ENCODE measurements around the gene GPR85.

GPR85 gene

GRCh38 chr7:113109718-113110117 is 23.1 kb upstream of the GPR85 start:
- no peaks in the 10 kb centered on the region for H3K4me1 ChIP-seq (ENCODE audit: insufficient read depth, low read length)
- no peak overlapping the region for H3K9ac ChIP-seq (ENCODE audit: low read depth, low read length)
- no peaks in the 10 kb centered on the region for H3K27me3 ChIP-seq (ENCODE audit: insufficient read depth, low read length, poor library complexity)
- H3K79me2 ChIP-seq (ENCODE audit: insufficient read depth, low read length) = no peaks in the 10 kb centered on the region
- no peaks in the 10 kb centered on the region for H4K20me1 ChIP-seq (ENCODE audit: insufficient read depth, low read length)
- no peak for ATAC-seq (ENCODE audit: insufficient read depth, low read depth)
- H3K4me3 ChIP-seq (ENCODE audit: low read depth in 1 of 2, low read length in 2 of 2) = no peak overlapping the region
- no peaks in the 10 kb centered on the region for H3K36me3 ChIP-seq (ENCODE audit: insufficient read depth, low read length)
- no peak overlapping the region for H2AFZ ChIP-seq (ENCODE audit: low read depth, low read length)
- H3K4me2 ChIP-seq (ENCODE audit: insufficient read depth, low read length) = no peak overlapping the region
- H3K27ac ChIP-seq (ENCODE audit: low read length) = no peak overlapping the region
- TF ChIP-seq CTCF (IDR thresholded peaks at IDR 0.05; ENCODE audit: borderline replicate concordance, extremely low read depth, low read length, poor library complexity, severe bottlenecking) (no peak), EZH2 (IDR thresholded peaks at IDR 0.05; ENCODE audit: borderline replicate concordance, low read depth, low read length, severe bottlenecking) (no peak)
- DNase-seq = no peak
- H3K9me3 ChIP-seq (ENCODE audit: insufficient read depth, low read length, severe bottlenecking) = no peaks in the 10 kb centered on the region

DNA sequence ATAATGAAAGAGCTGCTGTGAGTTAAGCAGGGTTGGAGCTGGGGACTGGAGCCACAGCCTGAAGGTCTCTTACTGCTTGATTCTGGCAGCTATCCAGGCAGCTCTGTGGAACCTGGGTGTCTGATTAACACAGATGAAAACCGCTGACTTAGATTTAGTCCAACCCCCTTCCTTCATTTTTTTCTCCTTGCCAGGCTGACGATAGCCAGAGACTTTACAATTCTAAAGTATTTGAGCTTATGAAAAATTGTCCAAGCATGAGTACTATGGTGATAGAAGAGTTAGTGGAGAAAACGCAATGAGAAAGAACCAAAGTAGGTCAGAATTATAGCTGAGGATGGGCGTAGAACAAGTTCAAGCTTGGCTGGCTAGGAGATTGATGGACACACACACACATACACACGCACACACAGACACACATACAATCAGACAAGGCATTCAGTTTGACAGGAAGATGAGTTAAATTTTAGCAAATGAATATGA is 13.5 kb upstream of the GPR85 start:
- no peak overlapping the region for H2AFZ ChIP-seq (ENCODE audit: low read depth, low read length)
- no peak overlapping the region for H3K4me2 ChIP-seq (ENCODE audit: insufficient read depth, low read length)
- no peak overlapping the region for H3K27ac ChIP-seq (ENCODE audit: low read length)
- no peak for DNase-seq
- no peaks in the 10 kb centered on the region for H3K36me3 ChIP-seq (ENCODE audit: insufficient read depth, low read length)
- no peak for ATAC-seq (ENCODE audit: insufficient read depth, low read depth)
- H4K20me1 ChIP-seq (ENCODE audit: insufficient read depth, low read length) = no peaks in the 10 kb centered on the region
- no peak overlapping the region for H3K9ac ChIP-seq (ENCODE audit: low read depth, low read length)
- H3K4me1 ChIP-seq (ENCODE audit: insufficient read depth, low read length) = no peaks in the 10 kb centered on the region
- H3K9me3 ChIP-seq (ENCODE audit: insufficient read depth, low read length, severe bottlenecking) = no peaks in the 10 kb centered on the region
- peaks cover 4% of the 10 kb centered on the region for H3K27me3 ChIP-seq (ENCODE audit: insufficient read depth, low read length, poor library complexity)
- H3K79me2 ChIP-seq (ENCODE audit: insufficient read depth, low read length) = no peaks in the 10 kb centered on the region
- TF ChIP-seq CTCF (IDR thresholded peaks at IDR 0.05; ENCODE audit: borderline replicate concordance, extremely low read depth, low read length, poor library complexity, severe bottlenecking) (no peak), EZH2 (IDR thresholded peaks at IDR 0.05; ENCODE audit: borderline replicate concordance, low read depth, low read length, severe bottlenecking) (no peak)
- H3K4me3 ChIP-seq (ENCODE audit: low read depth in 1 of 2, low read length in 2 of 2) = no peak overlapping the region

DNA sequence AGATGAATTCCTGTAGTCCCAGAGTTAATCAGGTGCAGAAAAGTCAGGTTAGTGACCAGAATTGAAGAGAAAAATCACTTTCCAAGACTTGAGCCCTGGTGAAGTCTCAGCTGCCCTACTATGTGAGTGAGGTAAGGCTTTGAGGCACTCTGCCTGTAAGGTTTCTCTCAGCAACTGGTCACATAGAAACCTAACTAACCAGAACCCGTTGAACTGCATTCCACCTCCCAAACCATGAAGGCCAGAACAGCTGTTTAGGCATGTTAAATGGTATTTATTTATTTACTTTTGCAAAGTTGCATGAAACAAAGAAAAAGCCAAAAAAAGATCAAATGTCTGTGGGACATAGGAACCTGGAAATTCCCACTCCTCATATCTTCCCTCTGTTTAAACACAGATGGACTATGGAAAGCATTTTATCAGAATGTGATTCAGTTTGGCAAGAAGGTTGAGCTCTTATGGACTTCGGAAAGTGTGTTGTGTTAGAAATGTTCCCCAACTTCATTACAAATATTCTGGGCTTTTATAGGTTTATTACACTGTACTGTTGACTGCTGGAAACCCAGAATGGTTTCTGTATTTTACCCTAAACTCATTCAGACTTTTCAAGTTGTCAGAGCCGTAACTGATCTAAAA is 12.8 kb upstream of the GPR85 start:
- H3K4me2 ChIP-seq (ENCODE audit: insufficient read depth, low read length) = no peak overlapping the region
- no peak for ATAC-seq (ENCODE audit: insufficient read depth, low read depth)
- H3K27me3 ChIP-seq (ENCODE audit: insufficient read depth, low read length, poor library complexity) = peaks cover 4% of the 10 kb centered on the region
- H3K4me1 ChIP-seq (ENCODE audit: insufficient read depth, low read length) = no peaks in the 10 kb centered on the region
- H3K27ac ChIP-seq (ENCODE audit: low read length) = no peak overlapping the region
- H3K79me2 ChIP-seq (ENCODE audit: insufficient read depth, low read length) = no peaks in the 10 kb centered on the region
- H3K36me3 ChIP-seq (ENCODE audit: insufficient read depth, low read length) = no peaks in the 10 kb centered on the region
- TF ChIP-seq CTCF (IDR thresholded peaks at IDR 0.05; ENCODE audit: borderline replicate concordance, extremely low read depth, low read length, poor library complexity, severe bottlenecking) = no peak
- no peak for TF ChIP-seq EZH2 (IDR thresholded peaks at IDR 0.05; ENCODE audit: borderline replicate concordance, low read depth, low read length, severe bottlenecking)
- no peaks in the 10 kb centered on the region for H3K9me3 ChIP-seq (ENCODE audit: insufficient read depth, low read length, severe bottlenecking)
- H4K20me1 ChIP-seq (ENCODE audit: insufficient read depth, low read length) = no peaks in the 10 kb centered on the region
- no peak overlapping the region for H3K9ac ChIP-seq (ENCODE audit: low read depth, low read length)
- H2AFZ ChIP-seq (ENCODE audit: low read depth, low read length) = no peak overlapping the region
- no peak for DNase-seq
- no peak overlapping the region for H3K4me3 ChIP-seq (ENCODE audit: low read depth in 1 of 2, low read length in 2 of 2)
